ENCODE data around the gene PVRIG.
A peak's percentile ranks its signal among the peaks of the same experiment; 100 is the strongest.
"Not testable (repeated sequence)": the region's sequence is repeated elsewhere in the genome, so short reads cannot be mapped to it uniquely, and the experiment has no call there.

PVRIG gene

GRCh38 chr7:100191775-100192174 lies 28.0 kb upstream of the PVRIG start:
- no peak for DNase-seq (ENCODE audit: low spot score)
- TF ChIP-seq CTCF (IDR thresholded peaks at IDR 0.05; ENCODE audit: extremely low read depth, missing control alignments) = no peak

- DNase-seq (ENCODE audit: low spot score) = not testable (repeated sequence)
Measured at GRCh38 chr7:100192281-100192862, 27.4 kb upstream of the PVRIG start.

- no peak for TF ChIP-seq CTCF (IDR thresholded peaks at IDR 0.05; ENCODE audit: extremely low read depth, missing control alignments)
- no peak for DNase-seq (ENCODE audit: low spot score)
Measured at GRCh38 chr7:100192969-100193368, 26.8 kb upstream of the PVRIG start.

GRCh38 chr7:100195222-100195621 lies 24.5 kb upstream of the PVRIG start:
- TF ChIP-seq CTCF (IDR thresholded peaks at IDR 0.05; ENCODE audit: extremely low read depth, missing control alignments) = no peak

GRCh38 chr7:100195901-100196322 lies 23.8 kb upstream of the PVRIG start:
- DNase-seq (ENCODE audit: low spot score) = peak; percentile 46

More at GRCh38 chr7:100195222-100195621, 24.5 kb upstream of the PVRIG start:
- DNase-seq (ENCODE audit: low spot score) = no peak

GRCh38 chr7:100198266-100198665 lies 21.5 kb upstream of the PVRIG start:
- no peak for TF ChIP-seq CTCF (IDR thresholded peaks at IDR 0.05; ENCODE audit: extremely low read depth, missing control alignments)
- no peak for DNase-seq (ENCODE audit: low spot score)

GRCh38 chr7:100200693-100201092 lies 19.1 kb upstream of the PVRIG start:
- no peak for TF ChIP-seq CTCF (IDR thresholded peaks at IDR 0.05; ENCODE audit: extremely low read depth, missing control alignments)
- no peak for DNase-seq (ENCODE audit: low spot score)

- no peak for DNase-seq (ENCODE audit: low spot score)
- no peak for TF ChIP-seq CTCF (IDR thresholded peaks at IDR 0.05; ENCODE audit: extremely low read depth, missing control alignments)
Measured at GRCh38 chr7:100204454-100204853, 15.3 kb upstream of the PVRIG start.

Measured in GM20000 (cell line).